Brain microvascular endothelial cell (primary cell): Measurements from ENCODE around the gene REG1B.

ENCODE experiments used
- DNase-seq: peaks from one replicate; pipeline ENCODE4 v3.0.0-alpha.2; 2020
- H3K27ac ChIP-seq: fragments of 250-450 bp; sonication (Bioruptor Pico); 2 replicates; pipeline ENCODE4 v1.5.1; 2020; ENCODE audit warnings: mild to moderate bottlenecking, moderate library complexity
- H3K27me3 ChIP-seq: fragments of 250-450 bp; sonication (Bioruptor Pico); replicated peaks from 2 replicates; pipeline ENCODE4 v1.5.1; 2020; ENCODE audit warnings: mild to moderate bottlenecking
- H3K36me3 ChIP-seq: fragments of 250-450 bp; sonication (Bioruptor Pico); replicated peaks from 2 replicates; pipeline ENCODE4 v1.5.1; 2020; ENCODE audit warnings: mild to moderate bottlenecking
- H3K4me3 ChIP-seq: 2 replicates; pipeline ENCODE4 v1.5.1; 2011; ENCODE audit warnings: low read depth, mild to moderate bottlenecking, control low read depth, low read length, moderate library complexity
- in situ Hi-C: cut with HindIII; loops from 2 replicates; pipeline ENCODE4 v1.10.0; 2017; ENCODE audit warnings: low sequenced_read_pairs, low pct_ligation_motif_present
- TF ChIP-seq, protein P1 (sequence below): IDR thresholded peaks from 2 replicates; pipeline ENCODE4 v1.5.1; 2011; ENCODE audit warnings: low read depth, mild to moderate bottlenecking, moderate library complexity, low read length, control low read depth, inconsistent platforms; ENCODE audit errors: missing control alignments

The REG1B gene

GRCh38 chr2:79124907-79125720, 37.3 kb upstream of the REG1B start:
- TF ChIP-seq, protein P1, sequence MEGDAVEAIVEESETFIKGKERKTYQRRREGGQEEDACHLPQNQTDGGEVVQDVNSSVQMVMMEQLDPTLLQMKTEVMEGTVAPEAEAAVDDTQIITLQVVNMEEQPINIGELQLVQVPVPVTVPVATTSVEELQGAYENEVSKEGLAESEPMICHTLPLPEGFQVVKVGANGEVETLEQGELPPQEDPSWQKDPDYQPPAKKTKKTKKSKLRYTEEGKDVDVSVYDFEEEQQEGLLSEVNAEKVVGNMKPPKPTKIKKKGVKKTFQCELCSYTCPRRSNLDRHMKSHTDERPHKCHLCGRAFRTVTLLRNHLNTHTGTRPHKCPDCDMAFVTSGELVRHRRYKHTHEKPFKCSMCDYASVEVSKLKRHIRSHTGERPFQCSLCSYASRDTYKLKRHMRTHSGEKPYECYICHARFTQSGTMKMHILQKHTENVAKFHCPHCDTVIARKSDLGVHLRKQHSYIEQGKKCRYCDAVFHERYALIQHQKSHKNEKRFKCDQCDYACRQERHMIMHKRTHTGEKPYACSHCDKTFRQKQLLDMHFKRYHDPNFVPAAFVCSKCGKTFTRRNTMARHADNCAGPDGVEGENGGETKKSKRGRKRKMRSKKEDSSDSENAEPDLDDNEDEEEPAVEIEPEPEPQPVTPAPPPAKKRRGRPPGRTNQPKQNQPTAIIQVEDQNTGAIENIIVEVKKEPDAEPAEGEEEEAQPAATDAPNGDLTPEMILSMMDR, result no peak
- Histone ChIP-seq H3K36me3 (no peaks in the 10 kb centered on the region), H3K27ac (no peak overlapping the region), H3K4me3 (no peak overlapping the region), H3K27me3 (no peaks in the 10 kb centered on the region)
- no peak for DNase-seq
- in situ Hi-C loops, result no loop called here

- Histone ChIP-seq H3K27ac (no peak overlapping the region), H3K4me3 (no peak overlapping the region), H3K36me3 (no peaks in the 10 kb centered on the region), H3K27me3 (no peaks in the 10 kb centered on the region)
- TF ChIP-seq, protein P1, result no peak
- DNase-seq, result no peak
- in situ Hi-C loops, result no loop called here
Measured at GRCh38 chr2:79122676-79123075, 34.9 kb upstream of the REG1B start.

DNA sequence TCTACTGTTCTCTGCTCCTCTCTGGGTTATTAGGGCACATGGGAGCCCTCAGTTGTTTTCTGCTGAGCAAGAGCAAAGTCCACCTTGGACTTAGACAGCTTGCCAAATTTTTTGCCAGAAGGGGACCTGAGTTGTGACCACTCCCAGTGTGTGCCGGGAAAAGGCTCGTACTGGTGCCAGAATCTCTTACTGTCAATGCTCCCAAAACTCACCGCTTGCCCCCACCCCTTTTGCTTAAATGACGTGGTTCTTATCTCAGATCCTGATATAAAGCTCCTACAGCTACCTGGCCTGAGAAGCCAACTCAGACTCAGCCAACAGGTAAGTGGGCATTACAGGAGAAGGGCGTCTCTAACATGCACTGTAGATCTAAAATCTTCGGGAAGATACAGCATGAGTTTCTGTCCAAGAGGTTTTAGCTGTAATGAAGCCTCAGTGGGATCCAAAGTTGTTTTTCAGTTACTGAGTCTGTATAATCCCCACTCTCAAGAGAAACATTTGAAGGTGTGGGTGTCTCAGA, 32.5 kb upstream of the REG1B start, which contains the start of gene REG1A:
TSS of gene REG1A (plus strand) at position 295 of the 520 bp plus-strand sequence. CDS start 374 bp downstream, outside the sequence.
- Histone ChIP-seq H3K27ac (no peak within 1 kb of the TSS), H3K27me3 (no peaks in the 10 kb centered on the region), H3K4me3 (no peak within 1 kb of the TSS), H3K36me3 (no peaks in the 10 kb centered on the region)
- no peak for DNase-seq
- in situ Hi-C loops, result no loop called here
- TF ChIP-seq, protein P1, result no peak

- H3K4me3 ChIP-seq, result no peak overlapping the region
- in situ Hi-C loops, result no loop called here
- no peak overlapping the region for H3K27ac ChIP-seq
- TF ChIP-seq, protein P1, result no peak
- DNase-seq, result no peak
- no peaks in the 10 kb centered on the region for H3K27me3 ChIP-seq
- H3K36me3 ChIP-seq, result no peaks in the 10 kb centered on the region
Measured at GRCh38 chr2:79116997-79117928, 29.5 kb upstream of the REG1B start.

- H3K27ac ChIP-seq, result no peak overlapping the region
- in situ Hi-C loops, result no loop called here
- no peaks in the 10 kb centered on the region for H3K27me3 ChIP-seq
- no peak for DNase-seq
- TF ChIP-seq, protein P1, result no peak
- no peak overlapping the region for H3K4me3 ChIP-seq
- H3K36me3 ChIP-seq, result no peaks in the 10 kb centered on the region
Measured at GRCh38 chr2:79114797-79115494, 27.2 kb upstream of the REG1B start.
